ENCODE measurements around the gene DDIT4L.

GRCh38 chr4:100208459-100208858, 18.2 kb upstream of the DDIT4L start:
- TF ChIP-seq NKRF (conservative IDR thresholded peaks at IDR 0.05) (no peak), CTCF (IDR thresholded peaks at IDR 0.05 in 2 of 3, conservative IDR thresholded peaks at IDR 0.05 in 1 of 3; ENCODE audit: control insufficient read depth in 2 of 3, extremely low read depth in 1 of 3, insufficient read depth in 1 of 3, low read depth in 3 of 3, low read length in 3 of 3) (no peak), PKNOX1 (IDR thresholded peaks at IDR 0.05) (no peak), EZH2 (IDR thresholded peaks at IDR 0.05; ENCODE audit: borderline replicate concordance, control insufficient read depth, low read depth, low read length) (no peak), MYC (IDR thresholded peaks at IDR 0.05; ENCODE audit: insufficient read depth, insufficient read length, insufficient replicate concordance, low read length, severe bottlenecking) (no peak), POLR2A (IDR thresholded peaks at IDR 0.05; ENCODE audit: low read depth, low read length) (no peak), NFYA (IDR thresholded peaks at IDR 0.05; ENCODE audit: borderline replicate concordance, low read depth, low read length) (no peak), REST (IDR thresholded peaks at IDR 0.05; ENCODE audit: low read depth, low read length) (no peak), TCF3 (IDR thresholded peaks at IDR 0.05; ENCODE audit: borderline replicate concordance, insufficient read depth, low read depth, low read length) (no peak), USF2 (IDR thresholded peaks at IDR 0.05; ENCODE audit: borderline replicate concordance, low read depth, low read length) (no peak), ZBTB33 (IDR thresholded peaks at IDR 0.05) (no peak), POLR2AphosphoS5 (IDR thresholded peaks at IDR 0.05; ENCODE audit: low read length) (no peak), ATF3 (IDR thresholded peaks at IDR 0.05; ENCODE audit: borderline replicate concordance, extremely low read depth, low read depth, low read length) (no peak)
